CD4-positive, alpha-beta T cell treated with Interleukin-17A for 1 hour (primary cell): ENCODE data around the gene SNX9.
"Not testable (repeated sequence)": the region's sequence is repeated elsewhere in the genome, so short reads cannot be mapped to it uniquely, and the experiment has no call there.

Experiments
- DNase-seq: peaks from one replicate; pipeline ENCODE4 v3.0.0-alpha.2; 2020

SNX9 gene

DNA sequence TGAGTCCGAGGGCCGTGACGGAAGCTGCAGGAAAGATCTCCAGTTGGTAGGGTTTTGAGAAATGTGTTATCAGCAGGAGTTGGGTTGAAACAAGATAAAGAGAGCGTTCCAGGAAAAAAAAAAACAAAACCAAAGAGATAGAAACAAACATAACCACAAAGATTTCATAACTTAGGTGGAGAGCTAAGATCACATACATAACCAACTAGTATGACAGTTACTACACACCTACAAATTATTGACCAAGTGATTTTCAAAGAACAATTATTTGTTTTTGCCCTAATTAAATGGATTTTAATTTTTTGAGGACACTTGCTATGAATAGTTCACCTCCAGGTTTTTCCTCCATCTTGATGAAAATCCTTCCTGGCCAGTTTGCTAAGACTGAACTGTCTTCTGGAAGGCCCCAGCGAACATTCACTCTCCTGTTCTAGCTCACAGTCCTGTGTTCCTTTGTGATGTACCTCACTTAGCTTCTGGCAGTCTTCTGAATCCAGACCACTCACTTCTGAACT is 69.4 kb downstream of the SNX9 start:
- DNase-seq, result no peak

DNA sequence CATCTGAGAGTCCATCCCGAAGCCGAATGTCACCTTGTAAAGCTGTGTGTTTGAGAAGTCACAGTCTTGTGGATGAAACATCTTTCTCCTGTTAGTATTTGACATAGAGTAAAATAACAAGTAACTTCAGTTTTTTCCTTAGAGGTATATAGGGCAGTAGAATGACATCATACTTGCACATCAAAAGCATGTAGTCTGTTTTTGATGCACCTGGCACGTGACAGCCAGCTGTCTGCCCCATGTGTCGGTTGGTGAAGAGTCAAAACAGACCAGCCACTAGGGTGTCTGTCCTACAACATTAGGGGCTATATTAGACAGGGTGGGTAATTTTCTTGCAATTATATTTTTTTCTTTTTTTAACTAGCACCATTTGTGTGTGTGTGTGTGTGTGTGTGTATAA is 70.2 kb downstream of the SNX9 start:
- DNase-seq, result peak; percentile 65

DNA sequence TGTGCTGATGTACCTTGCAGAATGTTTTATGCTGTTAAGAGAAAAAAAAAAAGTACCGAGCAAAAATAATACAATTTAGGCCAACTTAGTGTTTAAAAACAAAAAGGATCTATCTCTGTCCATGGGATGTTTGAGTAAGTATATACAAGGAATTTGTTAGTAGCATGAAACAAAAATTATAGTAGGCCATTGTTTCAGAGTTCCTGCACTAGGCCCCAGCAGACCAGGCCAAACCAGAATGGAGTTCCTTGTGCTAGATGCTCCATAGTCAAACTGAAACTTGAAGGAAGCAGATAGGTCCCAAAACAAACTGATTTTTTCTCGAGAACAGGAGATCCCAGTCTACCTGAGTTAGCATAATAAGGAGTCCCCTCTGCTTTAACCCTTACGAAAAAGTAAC is 72.5 kb downstream of the SNX9 start:
- DNase-seq, result no peak

DNA sequence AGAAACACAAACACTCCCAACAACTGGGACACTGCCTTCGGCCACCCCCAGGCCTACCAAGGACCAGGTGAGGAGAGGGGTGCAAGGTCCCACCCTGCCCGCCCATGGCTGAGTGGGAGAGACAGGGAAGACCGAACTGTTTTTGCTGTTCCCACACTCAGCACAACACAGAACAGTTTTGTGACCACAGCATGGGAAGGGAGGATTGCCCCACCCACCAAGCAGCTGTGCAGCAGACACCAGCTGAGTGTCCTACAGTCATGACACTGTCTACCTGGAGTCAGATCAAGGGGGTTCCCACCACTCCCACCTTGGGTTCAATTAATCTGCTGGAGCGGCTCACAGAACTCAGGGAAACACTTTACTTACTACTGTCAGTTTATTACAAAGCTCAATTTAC is 73.9 kb downstream of the SNX9 start:
- DNase-seq, result no peak

DNA sequence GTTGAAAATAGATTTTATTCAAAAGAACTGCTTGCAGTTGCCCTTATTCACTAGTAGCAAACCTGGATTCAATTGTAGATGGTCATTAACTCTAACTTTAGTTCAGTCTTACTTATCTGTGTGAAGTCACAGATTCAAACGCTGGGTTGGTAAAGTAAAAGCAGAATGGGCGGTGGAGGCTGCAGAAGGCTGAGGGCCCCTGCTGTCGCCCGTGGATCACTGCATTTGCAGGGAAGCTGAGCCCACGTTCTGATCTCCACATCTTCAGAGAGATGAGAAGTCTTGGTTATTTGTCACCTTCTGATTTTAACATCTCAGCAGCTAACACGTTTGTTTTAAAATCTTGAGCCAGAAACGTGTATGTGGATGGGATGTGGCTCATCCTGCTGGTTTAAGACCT is 75.1 kb downstream of the SNX9 start:
- DNase-seq, result no peak

DNA sequence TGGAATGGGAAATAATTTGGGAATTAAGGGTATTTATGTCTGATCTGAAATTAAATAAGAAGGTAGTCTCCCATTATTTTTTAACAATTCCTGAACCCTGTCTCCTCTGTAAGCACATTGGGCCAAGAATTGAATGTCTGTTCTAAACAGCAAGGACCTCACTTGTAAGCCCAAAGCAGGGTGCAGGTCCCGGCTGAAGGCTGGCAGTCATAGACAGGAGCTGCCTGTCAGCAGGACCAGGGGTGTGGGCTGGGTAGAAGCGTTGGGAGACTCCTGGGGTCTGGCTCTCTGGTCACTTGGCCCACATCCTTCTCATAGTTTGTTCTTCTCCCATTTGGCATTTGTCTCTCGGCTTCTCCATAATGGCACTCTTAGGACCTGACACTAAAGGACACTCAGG is 75.6 kb downstream of the SNX9 start:
- no peak for DNase-seq

DNA sequence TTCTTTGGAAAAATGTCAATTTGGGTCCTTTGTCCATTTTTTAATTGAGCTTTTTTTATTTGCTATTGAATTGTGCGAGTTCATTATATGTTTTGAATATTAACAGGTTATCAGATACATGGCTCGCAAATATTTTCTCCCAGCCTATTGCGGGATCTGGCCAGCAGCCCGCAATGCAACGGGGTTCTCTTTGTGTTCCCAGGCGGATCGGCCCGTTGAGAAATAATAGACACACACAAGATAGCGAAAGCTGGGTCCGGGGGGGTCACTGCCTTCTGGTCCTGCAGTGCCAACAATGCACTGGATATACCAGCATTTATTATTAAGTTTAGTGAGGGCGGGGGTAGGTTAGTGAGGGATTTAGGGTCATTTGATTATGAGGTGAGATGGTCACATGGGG is 77.2 kb downstream of the SNX9 start:
- DNase-seq, result not testable (repeated sequence)

DNA sequence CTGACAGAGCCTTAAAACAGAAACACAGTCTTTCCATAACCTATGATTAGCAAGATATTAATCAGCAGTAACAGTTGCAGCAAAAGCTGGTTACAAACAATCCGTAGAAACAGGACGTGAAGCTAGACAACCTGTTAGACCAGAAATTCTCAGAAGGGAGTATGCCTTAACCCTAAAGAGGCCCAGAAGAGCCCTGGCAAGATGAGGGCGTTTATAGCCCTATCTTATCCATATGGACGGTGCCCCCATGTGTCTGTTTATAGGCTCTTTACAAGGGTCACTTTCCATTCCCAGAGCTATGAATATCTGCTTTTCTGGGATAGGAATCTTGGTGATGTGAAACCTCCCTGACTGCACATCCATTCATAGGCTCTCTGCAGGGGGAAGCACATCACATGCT is 77.7 kb downstream of the SNX9 start:
- not testable (repeated sequence) for DNase-seq

DNA sequence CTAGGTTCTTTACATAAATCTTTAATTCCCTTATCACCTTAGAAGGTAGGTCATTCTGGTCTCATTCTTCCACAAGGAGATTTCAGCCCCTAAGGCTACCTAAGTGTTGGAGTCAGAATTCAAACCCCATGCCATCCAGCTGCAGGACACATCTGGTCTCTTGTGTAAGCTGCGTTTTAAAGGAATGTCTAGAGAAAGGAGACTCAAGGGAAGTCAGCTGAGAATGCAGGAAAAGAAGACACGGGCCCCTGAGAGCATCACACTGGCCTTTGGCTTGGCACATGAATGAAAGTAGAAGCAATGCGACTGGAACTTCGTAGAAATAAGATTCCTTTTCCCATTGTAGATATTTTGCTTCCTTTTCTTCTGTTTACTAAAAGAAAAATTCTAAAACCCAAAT is 82.0 kb downstream of the SNX9 start:
- DNase-seq, result no peak

DNA sequence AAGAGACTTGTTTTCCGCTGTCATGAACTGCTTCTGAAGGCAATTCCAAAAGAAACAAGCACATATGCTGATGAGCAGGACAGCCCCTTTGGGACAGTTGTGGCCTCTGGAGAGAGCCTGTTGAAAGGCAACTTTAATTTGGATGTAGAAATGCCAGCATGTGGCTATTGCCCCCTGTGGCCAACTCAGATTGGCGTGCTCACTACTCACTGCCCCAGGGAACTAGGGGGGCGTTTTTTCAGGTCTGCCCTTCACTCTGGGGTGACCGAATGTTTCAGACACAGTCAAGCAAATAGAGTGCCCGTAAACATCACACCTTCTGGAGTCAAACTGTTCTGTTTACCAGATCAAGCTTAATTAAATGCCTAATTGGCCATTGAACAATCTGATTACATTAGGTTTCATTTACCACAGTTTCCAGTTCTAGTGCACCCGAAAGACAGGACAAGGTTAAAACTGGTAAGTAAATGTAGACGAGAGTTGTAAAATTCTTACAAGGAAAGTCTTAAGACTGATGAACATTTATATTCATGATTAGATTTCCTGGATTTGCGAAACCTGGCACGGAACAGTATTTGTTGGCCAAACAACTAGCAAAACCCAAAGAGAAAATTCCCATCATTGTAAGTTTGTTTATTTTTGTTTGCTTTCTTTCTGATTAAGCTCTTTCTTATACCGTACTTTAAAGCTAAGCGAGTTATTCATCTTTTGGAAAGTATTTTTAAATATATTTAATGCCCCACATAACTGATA is 82.7 kb downstream of the SNX9 start:
- DNase-seq, result no peak

DNA sequence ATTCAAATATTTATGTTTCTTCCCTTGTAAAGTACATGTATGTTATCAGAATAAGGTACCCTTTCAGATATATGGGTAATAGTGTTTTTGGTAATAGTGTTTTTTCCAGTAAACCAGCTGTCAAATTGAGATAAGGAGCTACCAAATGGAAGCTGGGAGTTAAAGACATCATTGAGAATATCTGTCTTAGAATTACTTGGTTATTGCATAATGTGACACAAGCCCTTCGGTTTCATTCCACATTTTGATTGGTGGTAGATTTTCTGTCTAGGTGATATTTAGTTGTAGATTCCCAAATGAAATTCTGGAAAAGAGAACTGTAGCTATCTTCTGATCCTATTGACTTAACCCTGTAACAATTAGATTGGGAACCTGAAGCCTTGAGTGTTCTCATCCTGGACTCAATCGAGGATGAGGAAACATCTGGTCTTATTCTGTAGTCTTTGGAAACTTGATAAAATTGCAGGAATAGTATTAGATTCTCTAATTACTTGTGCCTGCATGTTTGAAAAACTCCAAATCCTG is 83.6 kb downstream of the SNX9 start:
- DNase-seq, result no peak

DNA sequence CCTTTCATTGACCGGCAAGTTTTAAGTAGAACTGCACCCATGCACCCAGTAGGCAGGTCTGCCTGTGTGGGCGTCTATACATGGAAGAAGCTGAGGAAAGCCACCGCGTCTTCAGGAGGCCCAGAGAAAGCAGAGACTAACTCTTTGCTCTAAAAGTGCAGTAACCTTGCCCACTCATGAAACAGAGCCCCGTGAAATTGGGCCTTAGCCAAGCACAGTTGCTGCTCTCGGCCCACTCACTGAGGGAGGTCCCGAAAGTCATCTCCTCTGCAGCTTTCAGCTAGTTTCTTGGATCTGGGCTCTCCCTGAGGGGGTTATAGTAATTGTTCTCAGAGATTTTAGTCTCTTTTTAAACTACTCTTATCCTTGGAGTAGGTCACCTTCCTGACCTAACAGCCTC is 84.6 kb downstream of the SNX9 start:
- DNase-seq, result no peak

DNA sequence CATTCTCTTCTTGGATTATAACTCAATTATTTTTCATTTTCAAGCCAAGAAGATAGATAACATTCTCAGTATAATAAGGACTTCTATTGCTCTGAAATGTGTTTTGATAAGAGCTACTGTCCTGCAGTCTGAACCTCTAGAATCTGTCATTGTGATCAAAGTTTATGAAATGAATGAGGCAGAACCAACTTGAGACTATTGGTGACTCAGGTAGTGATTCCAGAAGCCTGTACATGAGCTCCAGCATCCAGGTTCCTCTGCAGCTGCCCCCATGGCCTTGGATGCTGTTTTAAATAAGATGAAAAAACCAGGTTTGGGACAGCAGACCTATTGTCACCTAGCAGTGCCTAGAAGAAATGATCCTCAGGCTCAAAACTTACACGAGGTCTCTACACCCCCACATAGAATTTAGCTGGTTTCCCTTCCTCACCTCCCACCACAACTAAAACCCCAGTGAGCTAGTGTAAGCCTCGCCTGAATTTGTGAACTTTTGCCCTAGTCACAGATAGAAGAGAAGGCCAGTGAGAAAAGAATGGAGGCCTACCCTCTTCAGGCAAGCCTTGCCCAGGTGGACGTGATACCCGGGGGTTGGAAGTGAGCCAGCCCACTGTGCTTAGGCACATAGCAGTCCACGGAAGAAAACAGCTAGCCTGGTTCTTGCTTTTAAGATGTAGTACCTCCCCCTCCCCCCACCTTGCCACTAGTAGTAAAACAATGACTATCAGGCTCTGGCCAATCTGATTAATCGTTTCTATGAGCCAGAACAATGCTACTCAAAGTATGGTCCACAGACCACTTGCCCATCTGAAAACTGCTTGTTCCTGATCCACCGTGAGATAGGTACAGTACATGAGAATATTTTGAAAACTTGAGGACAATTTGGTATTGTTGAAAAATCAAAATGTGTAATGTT is 85.6 kb downstream of the SNX9 start:
- DNase-seq, result no peak

DNA sequence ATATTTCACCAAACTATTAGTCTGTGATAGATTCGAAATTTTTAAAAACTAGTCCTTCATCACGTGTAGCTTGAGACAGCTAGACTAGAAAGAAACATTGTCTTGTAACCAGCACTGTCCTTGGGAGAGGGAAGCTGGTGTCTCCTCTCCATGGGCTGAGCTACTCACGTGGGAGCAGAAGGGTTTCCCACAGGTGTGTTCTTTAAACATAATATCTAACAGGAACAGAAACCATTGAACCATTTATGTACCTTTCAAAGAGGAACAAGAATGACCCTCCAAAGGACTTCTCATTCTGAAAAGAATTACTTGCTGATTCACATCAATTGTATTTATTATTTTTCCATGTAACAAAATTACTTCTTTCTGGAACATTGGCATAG is 86.2 kb downstream of the SNX9 start:
- no peak for DNase-seq

DNA sequence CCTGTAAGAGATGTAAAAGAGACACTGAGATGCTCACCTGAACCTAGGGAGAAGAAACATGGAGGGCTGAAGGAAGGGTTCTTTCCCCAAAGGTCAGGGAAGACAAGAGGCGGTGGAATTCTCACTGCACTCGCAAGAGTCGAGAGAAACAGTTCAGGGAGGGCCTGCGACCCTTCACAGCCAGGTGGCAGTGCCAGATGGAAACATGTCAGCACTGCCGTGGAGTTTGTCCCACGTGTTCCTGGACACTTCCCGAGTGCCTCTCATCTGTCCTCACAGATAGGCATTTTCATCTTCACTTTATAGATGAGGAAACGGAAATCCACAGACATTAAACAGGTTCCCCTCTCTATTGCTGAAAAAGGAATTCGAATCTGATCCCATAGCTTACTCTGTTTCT is 88.2 kb downstream of the SNX9 start:
- no peak for DNase-seq

DNA sequence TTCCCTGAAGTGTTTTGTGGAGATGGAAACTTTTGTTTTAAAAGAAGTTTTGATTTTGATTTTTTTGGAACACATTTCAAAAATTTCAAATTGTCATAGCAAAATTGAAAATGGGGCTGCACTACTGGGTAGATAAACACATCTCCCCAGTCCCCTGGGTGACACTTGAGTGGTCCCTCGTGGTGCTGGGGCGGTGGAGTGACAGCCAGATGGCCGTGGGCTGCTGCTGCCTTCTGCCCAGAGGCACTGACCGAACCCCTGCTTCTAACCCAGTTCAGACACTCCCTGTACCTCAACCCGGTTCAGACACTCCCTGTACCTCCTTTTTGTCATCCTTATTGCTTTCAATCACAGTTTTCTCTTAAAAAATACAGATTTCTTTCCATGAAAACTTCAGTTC is 88.7 kb downstream of the SNX9 start:
- DNase-seq, result no peak

DNA sequence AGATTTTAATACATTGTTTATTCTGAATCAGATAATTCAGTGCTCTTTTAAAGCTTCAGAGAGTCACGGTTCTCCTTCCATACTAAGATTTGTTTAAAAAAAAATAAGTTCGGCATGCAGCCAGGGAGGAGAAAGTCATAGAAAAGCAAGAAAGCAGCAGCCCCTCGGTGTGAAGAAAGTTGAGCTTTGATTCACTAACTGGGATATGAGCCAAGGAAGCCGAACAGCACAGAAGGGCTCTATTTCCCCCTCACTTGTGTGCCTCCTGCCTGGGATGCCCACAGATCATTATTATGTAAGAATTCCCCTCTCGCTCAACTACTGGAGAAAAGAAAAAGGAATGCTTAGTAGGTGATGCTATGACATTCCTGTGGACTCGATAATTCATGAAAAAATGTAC is 89.3 kb downstream of the SNX9 start:
- DNase-seq, result no peak

DNA sequence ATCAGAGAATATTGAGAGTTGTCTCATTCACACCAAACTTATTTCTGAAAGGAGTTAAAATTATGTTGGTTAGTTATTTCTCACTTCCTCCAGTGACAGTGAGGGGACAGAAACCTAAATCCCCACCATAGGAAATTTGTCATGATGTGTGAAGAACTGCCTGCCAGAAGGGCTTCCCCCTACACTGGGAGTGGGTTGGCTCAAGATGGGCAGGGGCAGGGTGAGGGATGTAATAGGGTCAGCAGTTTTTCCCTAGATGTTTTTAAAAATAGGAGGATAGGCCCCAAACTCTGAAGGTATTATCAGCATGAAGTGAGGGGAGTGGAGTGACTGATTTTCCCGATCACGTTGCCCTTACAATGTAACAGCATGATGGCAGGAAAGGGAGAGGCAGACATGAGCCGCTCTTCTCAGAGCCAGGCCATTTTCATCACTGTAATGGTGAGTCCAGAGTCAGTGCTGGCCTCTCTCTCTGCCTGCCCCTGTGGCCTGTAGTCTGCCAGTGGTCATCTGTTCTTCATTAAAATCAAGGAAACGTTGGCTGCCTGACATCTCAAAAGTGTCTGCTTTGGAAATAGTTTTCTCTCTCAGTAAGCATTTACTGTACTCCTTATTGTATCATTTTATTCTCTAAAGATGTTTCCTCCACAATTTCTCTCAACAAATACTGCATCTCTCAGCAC is 98.8 kb downstream of the SNX9 start:
- no peak for DNase-seq

DNA sequence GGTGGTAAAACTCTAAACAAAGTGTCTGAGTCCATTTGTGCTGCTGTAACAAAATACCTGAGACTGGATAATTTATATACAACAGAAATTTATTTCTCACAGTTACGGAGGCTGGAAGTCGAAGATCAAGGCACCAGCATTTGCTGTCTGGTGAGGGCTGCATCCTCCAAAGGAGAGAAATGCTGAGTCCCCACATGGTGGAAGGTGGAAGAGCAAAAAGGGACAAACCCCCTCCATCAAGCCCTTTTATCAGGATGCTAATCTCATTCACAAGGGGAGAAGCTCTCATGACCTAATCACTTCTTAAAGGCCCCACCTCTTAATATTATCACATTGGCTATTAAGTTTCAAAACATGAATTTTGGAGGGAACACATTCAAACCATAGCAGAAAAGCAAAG is 102.7 kb downstream of the SNX9 start:
- no peak for DNase-seq

DNA sequence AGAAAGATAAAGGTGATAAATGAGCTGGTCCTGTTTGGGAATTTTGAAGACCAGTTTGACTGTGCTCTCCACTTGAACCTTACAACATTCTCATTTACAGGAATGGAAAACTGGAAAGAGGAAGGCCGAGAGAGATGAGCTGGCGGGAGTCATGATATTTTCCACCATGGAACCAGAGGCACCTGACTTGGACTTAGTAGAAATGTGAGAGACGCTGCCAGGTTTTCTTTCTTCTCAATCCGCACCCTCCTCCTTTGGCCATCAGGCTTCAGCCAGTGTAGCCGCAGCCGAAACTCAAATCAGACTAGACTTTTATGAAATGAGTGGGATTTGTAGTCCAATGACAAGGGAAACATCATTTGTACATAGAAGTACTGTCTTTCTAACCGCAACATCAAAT is 104.0 kb downstream of the SNX9 start:
- DNase-seq, result no peak

DNA sequence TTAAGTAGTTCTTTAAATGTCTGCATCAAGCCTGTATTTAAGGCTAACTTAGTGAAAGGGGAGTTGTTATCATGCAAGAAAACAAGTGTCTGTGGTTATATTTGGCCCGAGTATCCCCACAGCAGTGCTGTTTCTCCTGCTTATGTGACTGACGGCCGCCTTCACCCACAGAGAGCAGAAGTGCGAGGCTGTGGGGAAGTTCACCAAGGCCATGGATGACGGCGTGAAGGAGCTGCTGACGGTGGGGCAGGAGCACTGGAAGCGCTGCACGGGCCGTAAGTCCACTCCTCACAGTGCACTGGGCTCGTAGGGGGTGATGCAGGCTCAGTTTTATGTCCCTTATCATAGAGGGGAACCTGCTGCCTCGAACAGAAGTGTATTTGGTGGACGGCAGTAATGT is 105.4 kb downstream of the SNX9 start:
- DNase-seq, result no peak

DNA sequence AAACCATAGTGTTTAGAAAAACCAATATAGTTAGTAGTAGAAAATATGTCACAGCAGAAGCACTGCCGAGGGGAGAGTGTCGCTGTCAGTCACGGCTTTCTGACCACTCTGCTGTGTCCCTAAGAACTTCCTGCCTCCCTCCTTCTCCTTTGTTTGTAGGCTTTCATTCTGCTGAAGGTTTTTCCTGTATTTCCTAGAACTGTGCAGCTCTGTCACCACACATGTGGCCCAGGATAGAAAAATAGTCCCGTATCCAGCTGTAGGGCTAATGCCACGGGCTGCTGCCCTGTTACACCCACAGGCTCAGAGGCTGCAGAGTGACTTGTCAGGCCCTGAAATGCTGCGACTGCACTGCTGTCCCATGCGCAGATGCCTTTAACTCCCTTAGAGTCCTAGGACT is 106.0 kb downstream of the SNX9 start:
- no peak for DNase-seq

DNA sequence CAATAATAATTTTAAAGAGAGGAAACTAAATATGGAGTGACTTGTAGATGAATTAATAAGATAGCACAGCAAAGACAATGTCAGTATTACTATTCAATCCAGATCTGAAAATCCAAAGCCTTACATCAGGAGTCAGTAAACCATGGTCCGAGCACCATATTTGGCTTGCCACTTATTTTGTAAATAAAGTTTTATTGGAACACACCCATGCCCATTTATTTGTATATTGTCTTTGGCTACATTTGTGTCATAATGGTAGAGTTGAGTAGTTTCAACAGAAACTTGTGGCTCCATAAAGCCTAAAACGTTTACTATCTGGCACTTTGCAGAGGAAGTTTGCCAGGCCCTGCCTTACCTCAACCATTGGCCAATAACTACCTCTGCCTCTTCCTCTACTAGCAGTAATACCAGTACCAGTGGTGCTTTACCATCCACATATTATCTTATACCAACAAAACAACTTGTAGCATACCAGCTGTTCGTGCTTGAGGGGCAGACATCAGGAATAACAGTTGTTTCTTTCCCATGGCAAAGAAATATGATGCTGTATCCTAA is 106.8 kb downstream of the SNX9 start:
- no peak for DNase-seq
